Endothelial cell of umbilical vein (primary cell): ENCODE data around the gene EVC. TPM values are rescaled to one million over a fixed set of nuclear protein-coding genes. Genes with fewer than 3 reads are reported as not detected.

Experiments used
- BruUV-seq: library from RNA; stranded (reverse); fragments of 400-500 nt; replicated peaks from 2 replicates; lab custom pipeline; 2021; lab: Mats Ljungman, UMichigan
- CTCF ChIA-PET: fragments of 300-600, 350-600 bp; sonication (Branson Sonifier 250); formaldehyde crosslinking; loops from one replicate; lab custom pipeline; 2021; ENCODE audit warnings: antibody characterized with exemption, inconsistent platforms; lab: Charles Lee
- POLR2A ChIA-PET: fragments of 300-600, 350-600 bp; sonication (Branson Sonifier 250); formaldehyde crosslinking; loops from one replicate; lab custom pipeline; 2021; ENCODE audit warnings: antibody characterized with exemption, inconsistent platforms; lab: Charles Lee
- DNase-seq: peaks from one replicate; pipeline ENCODE4 v3.0.0-alpha.2; 2011; ENCODE audit warnings: low read depth, low spot score
- FAIRE-seq: peaks from 2 replicates; lab custom pipeline; 2011; peaks lifted over from hg19 to GRCh38; lab: Jason Lieb, UNC
- H2AFZ ChIP-seq: 2 replicates; pipeline ENCODE4 v1.6.0; 2012; ENCODE audit warnings: low read depth, low read length, control low read depth, inconsistent platforms
- H3K27ac ChIP-seq: 2 replicates; pipeline ENCODE4 v1.5.1; 2011; ENCODE audit warnings: low read depth, mild to moderate bottlenecking, control low read depth, low read length, moderate library complexity; ENCODE audit not compliant: insufficient read depth
- H3K27me3 ChIP-seq, 2 experiments: 2 replicates each; pipeline versions ENCODE4 v1.6.0 to v1.6.1; 2011; ENCODE audit warnings: low read length in 2 of 2, mixed read lengths in 1 of 2; ENCODE audit not compliant: control insufficient read depth in 2 of 2, insufficient read depth in 2 of 2
- H3K36me3 ChIP-seq, 2 experiments: 2 replicates in 1 of 2; 3 replicates in 1 of 2; pipeline ENCODE4 v1.5.1; 2011; ENCODE audit warnings: low read length in 2 of 2, mild to moderate bottlenecking in 1 of 2, moderate library complexity in 1 of 2; ENCODE audit not compliant: control insufficient read depth in 2 of 2, insufficient read depth in 2 of 2; ENCODE audit errors: extremely low read depth in 1 of 2
- H3K4me1 ChIP-seq: 3 replicates; pipeline ENCODE4 v1.5.1; 2011; ENCODE audit warnings: mild to moderate bottlenecking, low read length; ENCODE audit not compliant: control insufficient read depth, insufficient read depth; ENCODE audit errors: extremely low read depth
- H3K4me2 ChIP-seq: 2 replicates; pipeline ENCODE4 v1.6.1; 2011; ENCODE audit warnings: low read length, control low read depth, mixed read lengths; ENCODE audit not compliant: insufficient read depth
- H3K4me3 ChIP-seq, 3 experiments: fragments of 200-600 bp in 1 of 3; sonication (generic), shearing (Covaris generic) in 1 of 3; replicated peaks in 1 of 3; 2 replicates each; pipeline ENCODE4 v1.5.1; 2011 to 2016; ENCODE audit warnings: control low read depth in 3 of 3, low read length in 3 of 3, mild to moderate bottlenecking in 2 of 3, inconsistent platforms in 1 of 3, low read depth in 1 of 3, moderate library complexity in 1 of 3; ENCODE audit not compliant: insufficient read depth in 1 of 3
- H3K79me2 ChIP-seq: 2 replicates; pipeline ENCODE4 v1.6.0; 2012; ENCODE audit warnings: low read length, inconsistent platforms; ENCODE audit not compliant: control insufficient read depth, insufficient read depth
- H3K9ac ChIP-seq: replicated peaks from 2 replicates; pipeline ENCODE3; 2011; ENCODE audit warnings: low read length, control low read depth; ENCODE audit not compliant: insufficient read depth; ENCODE audit errors: extremely low read depth
- H3K9me1 ChIP-seq: replicated peaks from 3 replicates; pipeline ENCODE4 v1.6.0; 2011; ENCODE audit warnings: mild to moderate bottlenecking, low read length; ENCODE audit not compliant: control insufficient read depth, insufficient read depth; ENCODE audit errors: extremely low read depth
- H3K9me3 ChIP-seq: replicated peaks from 2 replicates; pipeline ENCODE4 v1.5.1; 2012; ENCODE audit warnings: low read length, inconsistent platforms; ENCODE audit not compliant: control insufficient read depth, insufficient read depth
- H4K20me1 ChIP-seq: replicated peaks from 2 replicates; pipeline ENCODE3; 2011; ENCODE audit warnings: mild to moderate bottlenecking, low read length; ENCODE audit not compliant: control insufficient read depth, insufficient read depth; ENCODE audit errors: extremely low read depth
- CTCF ChIP-seq, 2 donors: IDR thresholded peaks; 1 replicate in 1 of 2; 2 replicates in 1 of 2; pipeline ENCODE4 v1.5.1; 2011; ENCODE audit warnings: low read length in 2 of 2, mild to moderate bottlenecking in 2 of 2, moderate library complexity in 2 of 2, control low read depth in 1 of 2, inconsistent platforms in 1 of 2, low read depth in 1 of 2; ENCODE audit not compliant: insufficient read depth in 1 of 2; ENCODE audit errors: extremely low read depth in 1 of 2
- EZH2 ChIP-seq: IDR thresholded peaks from 2 replicates; pipeline ENCODE4 v1.6.1; 2012; ENCODE audit warnings: borderline replicate concordance, low read depth, mild to moderate bottlenecking, moderate library complexity, low read length, inconsistent platforms; ENCODE audit not compliant: severe bottlenecking
- FOS ChIP-seq: IDR thresholded peaks from 2 replicates; pipeline ENCODE4 v1.6.1; 2011; ENCODE audit warnings: mild to moderate bottlenecking, low read length, moderate library complexity, borderline replicate concordance; ENCODE audit not compliant: insufficient read depth
- GATA2 ChIP-seq: IDR thresholded peaks from 2 replicates; pipeline ENCODE4 v1.7.0; 2011; ENCODE audit warnings: low read depth, mild to moderate bottlenecking, moderate library complexity, mixed read lengths, low read length; ENCODE audit not compliant: insufficient read length, insufficient read depth
- JUN ChIP-seq: IDR thresholded peaks from 2 replicates; pipeline ENCODE4 v1.6.1; 2011; ENCODE audit warnings: borderline replicate concordance, low read depth; ENCODE audit not compliant: insufficient read length, insufficient read depth
- MAX ChIP-seq: IDR thresholded peaks from 2 replicates; pipeline ENCODE4 v1.6.1; 2011; ENCODE audit not compliant: insufficient read depth, insufficient read length
- POLR2A ChIP-seq: IDR thresholded peaks from 2 replicates; pipeline ENCODE4 v1.6.1; 2012; ENCODE audit warnings: low read depth, mild to moderate bottlenecking, control low read depth, low read length
- dilution Hi-C: fragments of 300-500 bp; cut with MboI; formaldehyde crosslinking; loops from one replicate; pipeline ENCODE4 v1.15.0; 2019; ENCODE audit warnings: low sequenced_read_pairs; ENCODE audit not compliant: extremely low pct_ligation_motif_present
- intact Hi-C: fragments of 100-400 bp; cut with micrococcal nuclease; formaldehyde crosslinking; loops from one replicate; pipeline ENCODE4 v1.10.0; 2022
- polyA plus RNA-seq, 4 experiments: library from polyadenylated mRNA; depleted of rRNA in 3 of 4; stranded (reverse) in 3 of 4; unstranded in 1 of 4; fragments of >200 nt; gene quantifications; 2 replicates each; pipeline versions ENCODE4 v1.2.1 to v1.2.3, GENCODE V29; 2011 to 2012; ENCODE audit warnings: missing spikeins in 1 of 4
- total RNA-seq: library from RNA; stranded (reverse); gene quantifications from 2 replicates; pipeline ENCODE4 v1.2.3, GENCODE V29; 2021

The EVC gene
- total and polyA plus RNA-seq, 2 donors (not counting 3 experiments of a cell fraction or from before 2014, with no cell fraction given) = 6.3 to 31.6 TPM

GRCh38 chr4:5814421-5814820 lies 103.4 kb downstream of the EVC start:
- CTCF ChIA-PET = interaction anchor here (1.9 kb wide), 1 partner anchor 9 kb away, joined by 25 read pairs; no protein-coding TSS in a partner anchor
- BruUV-seq = no TSS peak
- Histone ChIP-seq H3K4me1 (no peaks in the 10 kb centered on the region), H2AFZ (no peak overlapping the region), H3K9ac (no peak overlapping the region), H3K4me2 (no peak overlapping the region), H4K20me1 (no peaks in the 10 kb centered on the region), H3K79me2 (no peaks in the 10 kb centered on the region), H3K9me3 (no peaks in the 10 kb centered on the region), H3K27me3 (no peaks in the 10 kb centered on the region), H3K27ac (no peak overlapping the region), H3K9me1 (no peaks in the 10 kb centered on the region), H3K36me3 (peaks cover 0 to 37% of the 10 kb centered on the region in 2 experiments), H3K4me3 (no peak overlapping the region)
- POLR2A ChIA-PET = no interaction called here
- intact Hi-C loops (loop anchor here (5.0 kb wide), 1 partner anchor 412 kb away; no protein-coding TSS in a partner anchor), dilution Hi-C loops (no loop called here)
- TF ChIP-seq EZH2 (no peak), FOS (no peak), GATA2 (no peak), POLR2A (no peak), CTCF (IDR thresholded peaks at IDR 0.05; ENCODE audit: extremely low read depth in 1 of 2, insufficient read depth in 1 of 2, low read depth in 1 of 2, low read length in 2 of 2) (no peak), JUN (no peak), MAX (no peak)
- FAIRE-seq = no peak
- no peak for DNase-seq
